CD4-positive, alpha-beta T cell (primary cell): Measurements from ENCODE around the gene AFAP1L1. TPM values are rescaled to one million over a fixed set of nuclear protein-coding genes. Genes with fewer than 3 reads are reported as not detected.
A peak's percentile ranks its signal among the peaks of the same experiment; 100 is the strongest.

Experiments
- ATAC-seq: fragments of 200-7000 bp; cut with Tn5 transposase; one replicate; pipeline ENCODE4 v1.10.0; 2022; ENCODE audit warnings: mild to moderate bottlenecking; ENCODE audit not compliant: poor library complexity
- CTCF ChIA-PET: fragments of 350-600 bp; sonication (Branson Sonifier 250); formaldehyde crosslinking; loops from one replicate; lab custom pipeline; 2021; ENCODE audit warnings: antibody characterized with exemption, inconsistent platforms; lab: Charles Lee
- POLR2A ChIA-PET: fragments of 350-600 bp; sonication (Branson Sonifier 250); formaldehyde crosslinking; loops from one replicate; lab custom pipeline; 2021; ENCODE audit warnings: antibody characterized with exemption, inconsistent platforms; lab: Charles Lee
- DNase-seq, 14 experiments: peaks; one replicate each; pipeline ENCODE4 v3.0.0-alpha.2; 2013 to 2020; ENCODE audit warnings: mixed read lengths in 2 of 14
- H3K27ac ChIP-seq, 2 donors: one replicate each; pipeline versions ENCODE4 v1.5.1 to v1.7.0; 2013; ENCODE audit warnings: low read length in 2 of 2, low read depth in 1 of 2, mild to moderate bottlenecking in 1 of 2
- H3K27me3 ChIP-seq, 2 experiments: 1 replicate in 1 of 2; 2 replicates in 1 of 2; pipeline versions ENCODE4 v1.6.1 to v1.7.0; 2013; ENCODE audit warnings: low read length in 2 of 2, control low read depth in 1 of 2, mild to moderate bottlenecking in 1 of 2, moderate library complexity in 1 of 2; ENCODE audit not compliant: insufficient read depth in 2 of 2, control insufficient read depth in 1 of 2
- H3K36me3 ChIP-seq: one replicate; pipeline ENCODE4 v1.6.1; 2013; ENCODE audit warnings: low read length, control low read depth; ENCODE audit not compliant: insufficient read depth
- H3K4me1 ChIP-seq: one replicate; pipeline ENCODE4 v1.6.1; 2013; ENCODE audit warnings: low read length, control low read depth; ENCODE audit not compliant: insufficient read depth
- H3K4me3 ChIP-seq: one replicate; pipeline ENCODE4 v1.5.1; 2013; ENCODE audit warnings: mild to moderate bottlenecking, low read length, moderate library complexity
- H3K9me3 ChIP-seq, 2 experiments: 1 replicate in 1 of 2; 2 replicates in 1 of 2; pipeline versions ENCODE4 v1.6.1 to v1.7.0; 2013; ENCODE audit warnings: low read length in 2 of 2, mild to moderate bottlenecking in 2 of 2, control low read depth in 1 of 2, moderate library complexity in 1 of 2; ENCODE audit not compliant: control insufficient read depth in 1 of 2, insufficient read depth in 1 of 2
- H3K27ac Mint-ChIP-seq: one replicate; pipeline ENCODE4 v1.8.0; 2020; ENCODE audit warnings: mixed read lengths
- H3K27me3 Mint-ChIP-seq: one replicate; pipeline ENCODE4 v1.8.0; 2021; ENCODE audit warnings: mixed read lengths
- H3K36me3 Mint-ChIP-seq: one replicate; pipeline ENCODE4 v1.8.0; 2021; ENCODE audit warnings: low read depth, mixed read lengths
- H3K4me1 Mint-ChIP-seq: one replicate; pipeline ENCODE4 v1.8.0; 2021; ENCODE audit warnings: low read depth, mixed read lengths
- H3K4me3 Mint-ChIP-seq: one replicate; pipeline ENCODE4 v1.8.0; 2020; ENCODE audit warnings: mild to moderate bottlenecking, mixed read lengths
- H3K9me3 Mint-ChIP-seq: one replicate; pipeline ENCODE4 v1.8.0; 2020; ENCODE audit warnings: mixed read lengths
- CTCF ChIP-seq: fragments of 200-600 bp; IDR thresholded peaks from one replicate; pipeline ENCODE4 v1.8.0; 2022; ENCODE audit warnings: antibody characterized with exemption, mild to moderate bottlenecking
- intact Hi-C, 2 experiments: fragments of 100-400 bp; cut with DNase I in 1 of 2; cut with micrococcal nuclease in 1 of 2; formaldehyde crosslinking; loops; one replicate each; pipeline versions ENCODE4 v1.15.1 to v1.9.0; 2023 to 2025; cut with DNase I, micrococcal nuclease
- total RNA-seq, 174 experiments: library from RNA in 2 of 174; stranded (reverse) in 2 of 174; gene quantifications; one replicate each; pipeline ENCODE4 v1.2.3 and lab custom pipeline; 2021 to 2026

The AFAP1L1 gene
- total RNA-seq, 2 experiments from 2014 or later: 0.47 to 0.56 TPM

- peaks cover 45% of the 10 kb centered on the region for H3K36me3 Mint-ChIP-seq
- no peak for ATAC-seq
- ChIA-PET POLR2A (no interaction called here), CTCF (no interaction called here)
- H3K27ac ChIP-seq: no peak overlapping the region
- H3K9me3 Mint-ChIP-seq: no peaks in the 10 kb centered on the region
- intact Hi-C loops: no loop called here
- TF ChIP-seq CTCF: no peak
- no peak overlapping the region for H3K4me3 ChIP-seq
- H3K4me3 Mint-ChIP-seq: no peak overlapping the region
- peaks cover 28% of the 10 kb centered on the region for H3K4me1 ChIP-seq
- H3K27ac Mint-ChIP-seq: peak overlapping the region; percentile 57
- H3K4me1 Mint-ChIP-seq: peaks cover 49% of the 10 kb centered on the region
- peaks cover 16% of the 10 kb centered on the region for H3K36me3 ChIP-seq
- no peak for DNase-seq
- no peaks in the 10 kb centered on the region for H3K27me3 ChIP-seq
- H3K27me3 Mint-ChIP-seq: no peaks in the 10 kb centered on the region
- no peaks in the 10 kb centered on the region for H3K9me3 ChIP-seq
These were observed 93.1 kb downstream of the AFAP1L1 start for GRCh38 chr5:149364719-149365118.

GRCh38 chr5:149365418-149365817 lies 93.8 kb downstream of the AFAP1L1 start:
- Histone ChIP-seq H3K4me3 (no peak overlapping the region), H3K27me3 (no peaks in the 10 kb centered on the region), H3K36me3 (peaks cover 16% of the 10 kb centered on the region), H3K9me3 (no peaks in the 10 kb centered on the region), H3K27ac (no peak overlapping the region), H3K4me1 (peaks cover 22% of the 10 kb centered on the region)
- peaks cover 42% of the 10 kb centered on the region for H3K4me1 Mint-ChIP-seq
- no peak for TF ChIP-seq CTCF
- intact Hi-C loops: no loop called here
- no peak overlapping the region for H3K4me3 Mint-ChIP-seq
- CTCF ChIA-PET: interaction anchor here (0.6 kb wide), 1 partner anchor 44 kb away, joined by 4 read pairs; no protein-coding TSS in a partner anchor
- no peak for ATAC-seq
- no peak for DNase-seq
- peak overlapping the region; percentile 57 for H3K27ac Mint-ChIP-seq
- H3K36me3 Mint-ChIP-seq: peaks cover 45% of the 10 kb centered on the region
- POLR2A ChIA-PET: interaction anchor here (3.2 kb wide), 1 partner anchor 20 kb away, joined by 22 read pairs; the partner anchor contains the start of gene GRPEL2
- H3K27me3 Mint-ChIP-seq: no peaks in the 10 kb centered on the region
- H3K9me3 Mint-ChIP-seq: no peaks in the 10 kb centered on the region

- ChIA-PET CTCF (interaction anchor here (1.6 to 2.2 kb wide), 4 partner anchors 9 to 185 kb away, joined by 8 to 32 read pairs (median 15); partner anchors contain the start of genes CSNK1A1 and PCYOX1L), POLR2A (interaction anchor here (2.5 to 3.2 kb wide), 2 partner anchors 8 to 20 kb away, joined by 22 to 24 read pairs; partner anchors contain the start of genes GRPEL2 and PCYOX1L)
- Mint-ChIP-seq H3K9me3 (no peaks in the 10 kb centered on the region), H3K4me3 (no peak overlapping the region), H3K36me3 (peaks cover 41% of the 10 kb centered on the region), H3K27ac (peak overlapping the region; percentile 24), H3K4me1 (peaks cover 36% of the 10 kb centered on the region), H3K27me3 (no peaks in the 10 kb centered on the region)
- DNase-seq: no peak
- Histone ChIP-seq H3K4me1 (peaks cover 16% of the 10 kb centered on the region), H3K36me3 (peaks cover 16% of the 10 kb centered on the region), H3K4me3 (no peak overlapping the region), H3K9me3 (no peaks in the 10 kb centered on the region), H3K27ac (no peak overlapping the region), H3K27me3 (no peaks in the 10 kb centered on the region)
- TF ChIP-seq CTCF: no peak
- ATAC-seq: no peak
- intact Hi-C loops: no loop called here
These were observed 94.6 kb downstream of the AFAP1L1 start for GRCh38 chr5:149366169-149366729.
